GM19372 (cell line): ENCODE data around the gene ABAT.
"Not testable (repeated sequence)": the region's sequence is repeated elsewhere in the genome, so short reads cannot be mapped to it uniquely, and the experiment has no call there.

Experiments used
- ATAC-seq: cut with Tn5 transposase; IDR thresholded peaks from one replicate; pipeline ENCODE4 v1.9.1; 2021; ENCODE audit warnings: mild to moderate bottlenecking, low read depth, moderate library complexity; ENCODE audit not compliant: unreplicated experiment

Gene ABAT

DNA sequence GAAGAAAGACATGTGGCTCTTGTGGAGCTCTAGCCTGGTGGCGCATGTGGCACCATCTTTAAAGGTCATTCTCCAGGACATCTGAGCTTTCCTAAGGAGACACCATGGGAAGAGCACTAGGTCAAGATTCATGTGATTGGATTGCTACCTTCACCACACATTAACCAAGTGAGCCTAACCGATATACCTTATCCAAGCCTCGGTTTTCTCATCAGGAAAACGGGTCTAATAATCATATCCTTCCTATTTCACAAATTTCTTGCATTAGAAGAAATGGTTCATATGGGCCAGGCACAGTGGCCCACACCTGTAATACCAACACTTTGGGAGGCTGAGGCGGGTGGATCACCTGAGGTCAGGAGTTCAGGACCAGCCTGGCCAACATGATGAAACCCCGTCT lies 64.7 kb downstream of the ABAT start:
- ATAC-seq = no peak

DNA sequence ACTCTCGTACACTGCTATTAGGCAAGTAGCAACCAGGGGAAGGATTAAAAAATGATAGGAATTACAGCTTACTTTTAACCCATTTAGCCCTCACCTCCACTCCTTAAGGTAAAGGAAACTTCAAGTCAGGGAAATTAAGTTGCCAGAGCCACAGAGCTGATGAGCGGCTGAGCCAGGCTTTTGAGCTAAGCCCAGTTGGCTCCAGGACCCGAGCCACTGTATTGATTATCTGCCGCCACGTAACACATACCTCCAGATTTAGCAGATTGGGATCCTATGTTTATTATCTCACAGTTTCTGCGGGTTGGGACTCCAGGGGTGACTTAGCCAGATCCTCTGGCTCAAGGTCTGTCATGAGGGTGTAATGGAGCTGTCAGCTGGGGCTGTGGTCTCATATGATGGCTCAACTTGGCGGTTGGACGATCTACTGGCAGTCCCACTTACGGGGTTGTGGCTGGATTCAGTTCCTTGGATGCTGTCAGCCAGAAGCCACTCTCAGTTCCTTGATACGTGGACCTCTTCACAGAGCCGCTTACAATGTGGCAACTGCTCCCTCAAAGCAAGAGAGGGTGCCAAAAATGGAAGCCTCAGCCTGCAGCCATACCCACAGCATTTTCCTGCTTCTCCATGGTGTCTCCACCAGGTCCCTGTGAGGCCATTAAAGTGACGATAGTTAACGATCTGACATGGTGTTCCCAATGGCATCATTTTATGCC lies 65.7 kb downstream of the ABAT start:
- ATAC-seq = no peak

DNA sequence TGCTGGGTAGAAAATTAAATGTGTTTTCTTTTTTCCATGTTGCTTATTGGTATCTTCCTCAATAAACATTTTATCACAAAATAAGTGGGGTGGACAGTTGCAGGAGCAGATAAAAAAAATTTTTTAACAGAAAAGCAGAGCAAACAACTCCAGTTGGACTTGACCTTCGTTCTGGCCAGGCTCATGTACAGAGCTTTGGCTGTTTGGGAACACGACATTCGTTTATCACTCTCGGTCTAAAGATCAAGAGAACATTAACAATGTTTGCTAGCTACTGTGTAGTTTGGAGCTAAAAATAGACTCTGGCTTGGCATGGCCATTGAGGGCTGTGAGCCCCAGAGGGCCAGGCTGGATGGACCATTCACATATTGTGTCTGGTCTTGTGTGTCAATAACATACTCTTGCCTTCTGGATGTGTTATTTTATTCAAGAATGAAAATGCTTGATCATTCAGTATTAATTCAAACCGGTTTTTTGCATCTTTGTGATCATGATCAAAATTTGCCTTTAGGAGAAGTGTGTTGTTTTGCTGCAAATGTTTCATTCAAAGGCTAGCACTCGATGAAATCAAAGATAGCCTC lies 66.4 kb downstream of the ABAT start:
- ATAC-seq = no peak

DNA sequence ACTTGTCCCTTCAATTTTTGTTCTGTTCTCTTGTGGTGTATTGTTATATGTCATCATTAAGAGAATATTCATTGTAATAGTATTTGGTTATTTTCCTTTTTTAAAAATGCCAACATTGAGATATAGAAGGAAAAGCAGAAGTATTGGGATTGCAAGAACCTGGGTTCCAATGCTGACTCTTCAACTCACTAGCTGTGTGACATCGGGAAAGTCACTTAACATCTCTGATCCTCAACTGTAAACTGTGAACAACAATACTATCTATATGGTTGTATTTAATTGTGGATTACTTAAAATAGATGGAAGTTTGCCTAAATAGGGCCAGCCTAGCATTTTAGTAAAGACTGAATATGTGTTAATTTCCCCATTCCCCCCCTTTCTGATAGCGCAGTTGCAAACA lies 67.2 kb downstream of the ABAT start:
- no peak for ATAC-seq

DNA sequence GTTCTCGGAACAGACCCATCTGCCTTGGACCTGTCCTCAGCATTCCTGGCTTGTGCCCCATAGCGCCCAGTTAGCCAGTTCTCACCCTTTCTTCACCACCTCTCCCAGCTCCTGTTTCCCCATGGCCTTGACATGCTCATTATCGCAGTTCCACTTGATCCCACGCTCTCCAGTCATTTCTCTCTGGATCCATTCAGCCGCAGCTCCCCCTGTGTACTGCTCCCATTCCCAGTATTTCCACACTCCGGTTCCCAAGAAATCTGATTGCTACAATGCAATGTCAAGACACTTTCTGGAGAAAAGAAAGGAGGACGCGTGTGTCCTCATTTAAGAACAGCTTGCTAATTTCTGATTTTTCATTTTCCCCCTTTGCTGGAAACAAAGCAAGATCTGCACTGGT lies 67.7 kb downstream of the ABAT start:
- no peak for ATAC-seq

DNA sequence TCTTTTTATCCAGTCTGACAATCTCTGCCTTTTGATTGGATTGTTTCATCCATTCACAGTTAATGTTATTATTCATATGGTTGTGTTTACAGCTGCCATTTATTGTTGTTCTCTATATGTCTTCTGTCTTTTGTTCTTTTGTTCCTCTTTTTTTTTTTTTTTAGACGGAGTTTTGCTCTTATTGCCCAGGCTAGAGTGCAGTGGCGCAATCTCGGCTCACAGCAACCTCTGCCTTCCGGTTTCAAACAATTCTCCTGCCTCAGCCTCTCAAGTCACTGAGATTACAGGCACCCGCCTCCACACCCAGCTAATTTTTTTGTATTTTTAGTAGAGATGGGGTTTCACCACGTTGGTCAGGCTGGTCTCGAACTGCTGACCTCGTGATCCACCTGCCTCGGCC lies 74.5 kb downstream of the ABAT start:
- not testable (repeated sequence) for ATAC-seq

DNA sequence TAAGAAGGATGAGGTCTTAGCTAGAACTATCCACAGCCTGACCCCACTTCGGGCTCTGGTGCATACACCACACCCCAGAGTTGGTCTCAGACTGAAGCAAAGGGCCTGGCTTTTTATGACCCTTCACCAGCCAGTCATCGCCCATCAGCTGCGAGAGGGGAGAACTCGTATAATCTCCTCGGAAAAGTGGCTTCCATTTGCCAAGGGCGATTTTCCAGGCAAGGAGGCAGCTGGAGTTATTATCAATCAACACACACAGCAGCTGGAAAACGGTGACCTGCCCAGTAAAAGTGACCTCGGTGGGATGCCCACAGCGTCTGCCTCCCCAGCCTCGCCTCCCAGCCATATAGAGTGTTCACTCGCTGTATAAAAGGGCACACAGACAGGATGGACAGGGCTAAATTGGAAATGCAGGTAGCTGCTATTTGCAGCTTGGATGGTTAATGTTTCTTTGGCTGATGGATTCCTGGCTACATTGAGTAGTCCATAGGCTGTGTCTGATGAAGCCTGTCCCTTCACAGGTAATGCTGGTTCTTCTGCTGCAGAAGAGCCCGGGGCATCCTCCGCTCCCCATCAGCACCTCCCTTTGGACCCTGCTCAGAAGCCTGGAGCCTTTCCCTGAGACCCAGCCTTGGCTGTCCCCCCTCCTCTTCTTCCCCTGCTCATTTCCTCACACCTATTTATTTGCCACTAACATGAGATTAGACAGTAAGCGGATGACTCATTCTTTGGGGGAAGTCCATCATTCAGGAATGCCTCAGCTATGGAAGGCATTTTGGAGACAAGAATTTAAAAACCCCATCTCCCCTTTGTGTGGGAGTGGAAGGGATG lies 77.3 kb downstream of the ABAT start:
- ATAC-seq = no peak

DNA sequence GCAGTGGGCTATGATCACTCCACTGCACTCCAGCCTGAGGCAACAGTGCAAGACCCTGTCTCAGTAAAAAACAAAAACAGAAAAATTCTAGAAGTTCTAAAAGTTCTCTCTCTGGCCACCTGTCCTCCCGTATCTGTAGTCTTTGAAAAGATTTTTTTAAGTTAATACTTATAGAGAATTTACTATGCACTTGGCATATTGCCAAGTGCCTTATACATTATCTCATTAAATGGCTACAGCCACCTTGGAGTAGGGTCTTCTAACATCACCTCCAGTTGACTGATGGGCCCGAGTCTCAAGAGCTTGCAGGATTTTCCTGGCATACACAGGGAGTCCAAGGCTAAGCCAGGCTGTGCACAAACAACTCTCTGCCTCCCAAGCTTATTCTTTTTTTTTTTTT lies 78.3 kb downstream of the ABAT start:
- ATAC-seq = no peak

DNA sequence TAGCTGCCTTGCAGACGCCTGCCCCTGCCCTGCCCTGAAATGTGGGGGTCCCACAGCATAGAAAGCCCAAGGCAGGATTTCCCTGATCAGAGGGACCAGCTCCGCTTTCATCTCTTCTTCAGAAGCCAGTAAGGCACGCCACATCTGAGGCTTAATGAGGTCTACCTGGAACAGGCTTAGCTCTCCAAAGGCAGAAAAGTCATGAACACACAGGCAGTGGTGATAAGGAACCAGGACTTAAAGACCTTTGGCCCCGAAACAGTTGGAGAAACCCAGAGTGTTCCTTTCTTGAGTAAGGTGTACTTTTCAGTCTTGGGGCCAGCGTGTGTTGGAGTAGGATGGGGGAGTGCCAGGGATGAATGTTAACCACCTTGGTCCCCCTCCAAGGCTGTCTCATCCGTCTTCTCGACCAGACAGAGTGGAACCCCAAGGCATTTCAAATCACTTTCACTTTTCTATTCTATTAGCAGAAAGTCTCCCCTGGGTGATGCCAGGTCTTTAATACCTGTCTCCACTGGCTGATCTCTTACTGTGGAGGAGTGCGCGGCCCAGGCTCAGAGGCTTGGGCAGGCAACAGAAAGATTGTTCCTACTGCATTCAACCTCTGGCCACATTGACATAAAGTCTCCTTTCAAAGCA lies 79.1 kb downstream of the ABAT start:
- ATAC-seq = no peak

DNA sequence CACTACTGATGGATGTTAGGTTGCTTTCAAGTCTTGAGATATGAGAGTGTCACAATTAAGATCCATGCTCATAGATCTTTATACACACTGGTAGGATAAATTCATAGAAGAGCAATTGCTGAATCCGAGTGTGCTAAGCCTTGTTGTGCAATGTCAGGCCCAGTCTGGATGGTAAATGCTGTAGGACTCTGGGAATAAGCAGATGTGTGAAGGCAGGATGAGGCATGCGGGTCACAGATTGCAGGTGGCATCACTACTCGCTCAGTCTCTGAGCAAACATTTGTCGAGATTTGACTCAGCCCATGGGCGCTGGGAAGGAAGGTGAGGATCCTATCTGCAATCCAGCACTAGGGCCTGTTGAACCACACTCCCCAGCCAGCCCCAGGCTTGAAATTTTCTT lies 82.3 kb downstream of the ABAT start:
- no peak for ATAC-seq

DNA sequence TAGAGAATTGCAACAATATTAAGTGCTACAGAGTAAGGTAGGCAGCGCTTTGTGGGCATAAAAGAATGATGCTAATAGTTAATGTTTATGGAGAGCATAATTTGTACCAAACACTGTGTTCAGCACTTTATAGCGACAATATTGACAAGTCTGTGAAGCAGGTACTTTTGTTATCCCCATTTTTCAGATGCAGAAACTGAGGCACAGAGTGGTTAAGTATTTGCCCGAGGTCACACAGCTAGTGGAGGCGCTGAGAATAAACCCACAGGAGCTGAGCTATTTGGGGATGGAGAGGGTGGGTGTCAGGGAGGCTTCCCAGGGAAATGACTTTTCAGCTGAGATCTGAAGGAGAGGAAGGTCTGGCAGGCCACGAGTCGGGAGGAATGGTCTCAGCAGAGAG lies 83.6 kb downstream of the ABAT start:
- no peak for ATAC-seq

DNA sequence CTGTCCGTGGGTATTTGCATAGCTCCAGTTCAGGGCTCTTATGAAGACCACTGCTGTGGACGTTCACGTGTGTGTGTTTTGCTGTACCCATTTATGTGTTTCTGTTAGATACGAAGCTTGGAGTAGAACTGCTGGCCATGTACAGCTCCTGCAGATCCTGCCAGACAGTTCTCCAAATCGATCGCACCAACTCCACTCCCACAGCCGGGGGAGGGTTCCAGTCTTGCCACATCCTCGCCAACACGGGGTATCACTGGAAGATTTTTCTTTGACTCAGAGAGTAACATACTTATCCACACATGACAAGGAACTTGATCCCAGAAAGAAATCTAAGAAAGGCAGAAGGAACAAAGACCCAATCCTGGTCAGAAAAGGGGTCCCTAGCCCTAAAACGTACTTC lies 85.6 kb downstream of the ABAT start:
- ATAC-seq = no peak

DNA sequence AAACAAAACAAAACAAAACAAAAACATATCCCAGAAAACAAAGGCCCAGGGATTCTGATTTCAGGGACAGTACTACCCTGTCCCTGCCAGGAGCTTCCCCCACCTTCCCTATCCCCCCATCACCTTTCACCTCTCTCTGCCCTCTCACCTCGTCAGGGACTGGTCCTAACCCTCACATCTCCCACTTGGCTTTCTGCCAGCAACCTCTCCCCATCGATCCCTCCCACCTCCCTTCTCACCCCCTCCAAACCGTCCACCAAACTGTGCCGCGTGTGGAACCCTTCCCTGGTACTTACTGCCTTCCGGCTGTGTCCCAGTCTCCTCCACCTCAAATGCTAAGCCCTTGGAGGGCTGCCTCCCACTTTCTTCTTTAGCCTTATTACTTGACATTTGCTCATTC lies 86.7 kb downstream of the ABAT start:
- no peak for ATAC-seq

DNA sequence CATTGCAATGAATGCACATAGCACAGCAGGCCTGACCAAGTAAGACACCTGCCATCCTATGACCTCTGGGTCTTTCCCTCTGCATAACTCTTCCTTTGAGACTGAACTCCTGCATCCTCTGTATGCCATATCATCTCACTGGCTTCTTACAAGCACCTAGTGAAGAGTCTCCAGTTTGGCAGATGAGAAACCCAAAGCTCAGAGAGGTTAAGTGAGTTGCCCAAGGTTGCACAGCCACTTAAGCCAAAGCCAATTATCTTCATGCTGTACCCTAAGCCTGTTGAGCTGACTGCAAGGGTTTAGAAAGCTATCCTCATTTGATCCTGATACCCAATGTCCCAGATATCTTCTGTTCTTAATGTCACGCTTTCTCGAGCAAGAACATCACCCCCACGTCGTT lies 87.8 kb downstream of the ABAT start:
- no peak for ATAC-seq

DNA sequence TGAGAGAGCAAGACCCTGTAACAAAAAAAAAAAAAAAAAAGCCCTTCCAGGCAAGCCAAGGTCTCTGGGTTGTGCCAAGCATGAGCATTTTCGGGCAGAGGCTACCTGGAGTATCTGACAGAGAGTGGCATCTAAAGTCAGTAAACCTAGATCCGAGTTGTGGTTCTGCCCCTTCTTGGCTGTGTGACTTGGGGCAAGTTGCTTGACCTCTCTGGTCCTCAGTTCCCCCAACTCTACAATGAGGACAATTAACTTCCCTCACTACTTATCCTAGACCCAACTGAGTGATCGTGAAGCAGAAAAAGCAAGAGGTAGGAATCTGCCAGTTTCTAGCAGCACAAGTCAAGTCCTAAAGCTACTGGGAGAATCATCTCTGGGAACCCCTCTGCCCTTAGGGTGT lies 88.7 kb downstream of the ABAT start:
- no peak for ATAC-seq

DNA sequence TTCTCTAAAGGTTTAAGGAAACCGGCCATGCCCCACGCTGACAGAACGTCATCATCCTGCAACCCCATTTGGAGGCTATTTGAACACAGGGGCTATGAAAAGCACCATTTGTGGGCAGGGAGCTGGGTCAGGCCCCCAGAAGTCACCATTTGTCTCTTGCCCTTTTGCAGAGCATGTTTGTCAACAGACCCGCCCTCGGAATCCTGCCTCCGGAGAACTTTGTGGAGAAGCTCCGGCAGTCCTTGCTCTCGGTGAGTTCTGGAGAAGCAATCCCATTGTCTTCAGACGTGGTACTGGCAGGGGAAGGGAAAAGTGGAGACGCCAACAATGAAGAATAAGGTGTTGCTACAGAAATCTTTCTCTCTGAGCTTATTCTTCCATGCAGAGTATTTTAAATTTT lies 89.5 kb downstream of the ABAT start:
- no peak for ATAC-seq

DNA sequence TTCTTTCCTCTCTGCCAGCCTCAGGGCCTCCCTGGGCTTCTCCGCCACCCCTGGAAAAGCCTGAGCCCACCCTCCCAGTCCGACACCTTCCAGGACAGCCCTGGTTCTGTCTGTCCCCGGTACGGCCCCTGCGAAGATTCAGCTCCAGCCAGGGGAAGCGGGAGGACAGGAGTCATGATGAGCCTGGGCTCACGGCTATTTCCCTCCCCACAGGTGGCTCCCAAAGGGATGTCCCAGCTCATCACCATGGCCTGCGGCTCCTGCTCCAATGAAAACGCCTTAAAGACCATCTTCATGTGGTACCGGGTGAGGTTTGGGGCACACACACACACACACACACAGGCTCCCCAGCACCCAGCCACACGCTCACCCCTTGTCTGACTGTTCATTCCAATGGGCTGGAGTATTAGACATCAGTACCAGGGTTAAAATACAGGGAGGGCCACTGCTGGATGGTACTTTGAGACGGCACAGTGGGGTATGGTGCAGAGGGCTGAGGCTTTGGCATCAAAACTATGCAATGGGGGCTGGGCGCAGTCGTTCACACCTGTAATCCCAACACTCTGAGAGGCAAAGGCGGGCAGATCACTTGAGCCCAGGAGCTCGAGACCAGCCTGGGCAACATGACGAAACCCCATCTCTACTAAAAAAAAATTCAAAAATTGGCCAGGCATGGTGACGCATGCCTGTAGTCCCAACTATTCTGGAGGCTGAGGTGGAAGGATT lies 90.3 kb downstream of the ABAT start:
- ATAC-seq = no peak

DNA sequence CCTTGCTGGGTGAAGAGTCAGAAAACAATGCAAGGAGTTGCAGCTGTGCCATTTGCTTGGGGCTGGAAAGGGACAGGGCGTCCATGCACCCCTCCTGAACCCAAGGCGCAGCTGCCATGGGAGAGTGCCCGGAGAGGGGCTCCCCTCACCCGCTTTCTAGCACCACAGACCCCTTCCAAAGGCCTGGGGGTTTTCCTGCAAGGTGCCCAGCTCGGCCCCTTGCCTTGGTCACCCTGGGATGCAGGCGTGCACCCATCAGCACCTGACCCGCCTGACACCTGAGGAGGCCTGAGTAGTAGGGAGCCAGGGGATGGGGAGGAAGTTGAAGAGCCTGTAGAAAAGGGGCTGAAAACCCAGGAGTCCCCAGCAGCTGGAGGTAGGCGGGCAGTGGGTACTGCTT lies 92.8 kb downstream of the ABAT start:
- ATAC-seq = no peak

DNA sequence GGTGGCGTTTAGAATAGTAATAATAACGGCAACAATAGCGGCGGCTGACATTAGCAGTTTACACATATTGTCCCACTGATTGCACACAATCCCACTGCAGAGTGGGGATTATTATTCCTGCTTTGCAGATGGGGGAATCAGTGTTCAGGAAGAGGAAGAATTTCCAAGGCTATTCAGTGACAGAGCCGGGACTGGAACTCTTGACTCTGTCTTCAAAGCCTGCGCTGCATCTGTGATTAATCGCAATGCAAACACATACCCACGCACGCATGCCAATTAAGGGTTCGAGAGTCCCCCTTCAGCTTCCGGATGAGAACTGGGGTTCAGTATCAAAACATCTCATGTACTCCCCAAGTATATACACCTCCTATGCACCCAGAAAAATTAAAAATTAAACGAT lies 93.9 kb downstream of the ABAT start:
- no peak for ATAC-seq

DNA sequence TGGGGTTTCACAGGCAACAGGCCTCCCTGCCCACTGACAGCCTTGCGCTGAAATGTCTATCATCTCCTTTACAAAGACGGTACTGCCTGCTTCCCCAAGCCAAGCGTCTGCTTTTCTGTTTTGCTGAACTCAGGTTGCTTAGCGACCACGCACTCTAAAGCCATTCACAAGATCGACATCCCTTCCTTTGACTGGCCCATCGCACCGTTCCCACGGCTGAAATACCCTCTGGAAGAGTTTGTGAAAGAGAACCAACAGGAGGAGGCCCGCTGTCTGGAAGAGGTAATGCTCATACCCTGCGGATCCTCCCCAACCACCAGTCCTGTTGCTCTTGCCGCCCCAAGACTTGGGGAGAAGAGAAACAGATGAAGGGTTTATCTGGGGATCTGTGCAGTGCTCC lies 94.3 kb downstream of the ABAT start:
- ATAC-seq = no peak

DNA sequence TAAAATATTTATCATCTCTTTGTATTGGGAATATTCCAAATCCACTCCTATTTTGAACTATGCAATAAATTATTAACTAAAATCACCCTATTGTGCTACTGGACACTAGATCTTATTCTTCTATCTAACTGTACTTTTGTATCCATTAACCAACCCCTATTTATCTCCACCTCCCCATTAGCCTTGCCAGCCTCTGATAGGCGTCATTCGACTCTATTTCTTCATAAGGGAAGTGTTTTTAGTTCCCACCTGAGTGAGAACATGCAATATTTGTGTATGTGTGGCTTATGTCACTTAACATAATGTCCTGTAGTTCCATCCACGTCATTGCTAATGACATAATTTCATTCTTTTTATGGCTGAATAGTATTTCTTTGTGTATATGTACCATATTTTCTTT lies 99.1 kb downstream of the ABAT start:
- ATAC-seq = no peak
